ENCODE results near the gene USP17L12. TPM values are rescaled to one million over a fixed set of nuclear protein-coding genes. Genes with fewer than 3 reads are reported as not detected.

The USP17L12 gene, protein sequence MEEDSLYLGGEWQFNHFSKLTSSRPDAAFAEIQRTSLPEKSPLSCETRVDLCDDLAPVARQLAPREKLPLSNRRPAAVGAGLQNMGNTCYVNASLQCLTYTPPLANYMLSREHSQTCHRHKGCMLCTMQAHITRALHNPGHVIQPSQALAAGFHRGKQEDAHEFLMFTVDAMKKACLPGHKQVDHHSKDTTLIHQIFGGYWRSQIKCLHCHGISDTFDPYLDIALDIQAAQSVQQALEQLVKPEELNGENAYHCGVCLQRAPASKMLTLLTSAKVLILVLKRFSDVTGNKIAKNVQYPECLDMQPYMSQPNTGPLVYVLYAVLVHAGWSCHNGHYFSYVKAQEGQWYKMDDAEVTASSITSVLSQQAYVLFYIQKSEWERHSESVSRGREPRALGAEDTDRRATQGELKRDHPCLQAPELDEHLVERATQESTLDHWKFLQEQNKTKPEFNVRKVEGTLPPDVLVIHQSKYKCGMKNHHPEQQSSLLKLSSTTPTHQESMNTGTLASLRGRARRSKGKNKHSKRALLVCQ
- total RNA-seq: not detected in 2 replicates

DNA sequence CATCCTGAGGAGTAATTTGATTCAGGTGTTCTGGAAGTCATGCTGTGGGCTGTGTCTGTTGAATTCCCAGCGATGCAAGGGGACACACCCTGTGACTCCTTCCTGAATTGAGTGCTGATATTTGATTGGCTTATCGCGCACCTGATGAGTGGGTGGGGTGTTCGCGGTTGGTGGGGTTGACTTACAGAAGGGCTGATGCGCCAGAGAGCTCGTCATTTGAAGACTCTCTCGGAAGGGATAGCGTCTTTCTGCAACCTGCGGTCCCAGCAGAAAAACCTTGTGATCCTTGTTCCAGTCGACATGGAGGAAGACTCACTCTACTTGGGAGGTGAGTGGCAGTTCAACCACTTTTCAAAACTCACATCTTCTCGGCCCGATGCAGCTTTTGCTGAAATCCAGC is at the start of gene USP17L12:
TSS of gene USP17L12 (plus strand) at position 301 of the 400 bp plus-strand sequence. CDS start at position 301, 0 bp downstream.

GRCh38 chr4:9210357-9210756 is 9.6 kb upstream of the USP17L12 start, which contains the start of gene USP17L10:
TSS of gene USP17L10 (plus strand) at chr4:9210657. CDS start at chr4:9210657, 0 bp downstream.

DNA sequence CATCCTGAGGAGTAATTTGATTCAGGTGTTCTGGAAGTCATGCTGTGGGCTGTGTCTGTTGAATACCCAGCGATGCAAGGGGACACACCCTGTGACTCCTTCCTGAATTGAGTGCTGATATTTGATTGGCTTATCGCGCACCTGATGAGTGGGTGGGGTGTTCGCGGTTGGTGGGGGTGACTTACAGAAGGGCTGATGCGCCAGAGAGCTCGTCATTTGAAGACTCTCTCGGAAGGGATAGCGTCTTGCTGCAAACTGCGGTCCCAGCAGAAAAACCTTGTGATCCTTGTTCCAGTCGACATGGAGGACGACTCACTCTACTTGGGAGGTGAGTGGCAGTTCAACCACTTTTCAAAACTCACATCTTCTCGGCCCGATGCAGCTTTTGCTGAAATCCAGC is 4.8 kb upstream of the USP17L12 start, which contains the start of gene USP17L11:
TSS of gene USP17L11 (plus strand) at position 301 of the 400 bp plus-strand sequence. CDS start at position 301, 0 bp downstream.

GRCh38 chr4:9224596-9224995 is 4.6 kb downstream of the USP17L12 start, which contains the start of gene USP17L13:
TSS of gene USP17L13 (plus strand) at chr4:9224896. CDS start at chr4:9224896, 0 bp downstream.

DNA sequence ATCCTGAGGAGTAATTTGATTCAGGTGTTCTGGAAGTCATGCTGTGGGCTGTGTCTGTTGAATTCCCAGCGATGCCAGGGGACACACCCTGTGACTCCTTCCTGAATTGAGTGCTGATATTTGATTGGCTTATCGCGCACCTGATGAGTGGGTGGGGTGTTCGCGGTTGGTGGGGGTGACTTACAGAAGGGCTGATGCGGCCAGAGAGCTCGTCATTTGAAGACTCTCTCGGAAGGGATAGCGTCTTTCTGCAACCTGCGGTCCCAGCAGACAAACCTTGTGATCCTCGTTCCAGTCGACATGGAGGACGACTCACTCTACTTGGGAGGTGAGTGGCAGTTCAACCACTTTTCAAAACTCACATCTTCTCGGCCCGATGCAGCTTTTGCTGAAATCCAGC is 14.1 kb downstream of the USP17L12 start, which contains the start of gene USP17L15:
TSS of gene USP17L15 (plus strand) at position 301 of the 400 bp plus-strand sequence. CDS start at position 301, 0 bp downstream.

DNA sequence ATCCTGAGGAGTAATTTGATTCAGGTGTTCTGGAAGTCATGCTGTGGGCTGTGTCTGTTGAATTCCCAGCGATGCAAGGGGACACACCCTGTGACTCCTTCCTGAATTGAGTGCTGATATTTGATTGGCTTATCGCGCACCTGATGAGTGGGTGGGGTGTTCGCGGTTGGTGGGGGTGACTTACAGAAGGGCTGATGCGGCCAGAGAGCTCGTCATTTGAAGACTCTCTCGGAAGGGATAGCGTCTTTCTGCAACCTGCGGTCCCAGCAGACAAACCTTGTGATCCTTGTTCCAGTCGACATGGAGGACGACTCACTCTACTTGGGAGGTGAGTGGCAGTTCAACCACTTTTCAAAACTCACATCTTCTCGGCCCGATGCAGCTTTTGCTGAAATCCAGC is 23.6 kb downstream of the USP17L12 start, which contains the start of gene USP17L17:
TSS of gene USP17L17 (plus strand) at position 301 of the 400 bp plus-strand sequence. CDS start at position 301, 0 bp downstream.

DNA sequence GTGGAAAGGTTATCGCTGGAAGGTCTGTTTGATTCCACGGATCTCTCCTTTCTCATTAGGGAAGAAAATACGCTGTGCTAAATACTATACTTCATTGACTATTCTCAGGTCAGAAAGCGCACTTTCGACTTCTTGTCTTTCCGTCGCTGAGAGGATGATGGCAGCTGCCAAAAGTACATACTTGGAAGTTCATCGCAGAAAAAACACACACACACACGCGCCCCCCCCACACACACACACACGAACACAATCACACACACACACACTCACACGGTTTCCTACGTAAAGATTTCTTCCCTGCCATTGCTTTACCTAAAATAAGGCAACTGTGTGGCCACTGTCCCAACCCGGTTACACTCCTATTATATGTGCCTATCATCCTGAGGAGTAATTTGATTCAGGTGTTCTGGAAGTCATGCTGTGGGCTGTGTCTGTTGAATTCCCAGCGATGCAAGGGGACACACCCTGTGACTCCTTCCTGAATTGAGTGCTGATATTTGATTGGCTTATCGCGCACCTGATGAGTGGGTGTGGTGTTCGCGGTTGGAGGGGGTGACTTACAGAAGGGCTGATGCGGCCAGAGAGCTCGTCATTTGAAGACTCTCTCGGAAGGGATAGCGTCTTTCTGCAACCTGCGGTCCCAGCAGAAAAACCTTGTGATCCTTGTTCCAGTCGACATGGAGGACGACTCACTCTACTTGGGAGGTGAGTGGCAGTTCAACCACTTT is 28.2 kb downstream of the USP17L12 start, which contains the start of gene USP17L18:
TSS of gene USP17L18 (plus strand) at position 678 of the 728 bp plus-strand sequence. CDS start at position 678, 0 bp downstream.

GRCh38 chr4:9253078-9253477 is 33.1 kb downstream of the USP17L12 start, which contains the start of gene USP17L19:
TSS of gene USP17L19 (plus strand) at chr4:9253378. CDS start at chr4:9253378, 0 bp downstream.

GRCh38 chr4:9257824-9258223 is 37.9 kb downstream of the USP17L12 start, which contains the start of gene USP17L20:
TSS of gene USP17L20 (plus strand) at chr4:9258124. CDS start at chr4:9258124, 0 bp downstream.

GRCh38 chr4:9262572-9262971 is 42.6 kb downstream of the USP17L12 start, which contains the start of gene USP17L21:
TSS of gene USP17L21 (plus strand) at chr4:9262872. CDS start at chr4:9262872, 0 bp downstream.

GRCh38 chr4:9267319-9267718 is 47.4 kb downstream of the USP17L12 start, which contains the start of gene USP17L22:
TSS of gene USP17L22 (plus strand) at chr4:9267619. CDS start at chr4:9267619, 0 bp downstream.

Other genes with a start within 250 kb of the USP17L12 start
- gene FAM90A26, start 49.7 kb upstream of the USP17L12 start, total RNA-seq: not detected in 2 replicates
- not detected in 2 replicates for gene USP17L10, start 9.5 kb upstream of the USP17L12 start, total RNA-seq
- not detected in 2 replicates for gene USP17L11, start 4.7 kb upstream of the USP17L12 start, total RNA-seq
- not detected in 2 replicates for gene USP17L13, start 4.7 kb downstream of the USP17L12 start, total RNA-seq
- not detected in 2 replicates for gene USP17L15, start 14.2 kb downstream of the USP17L12 start, total RNA-seq
- not detected in 2 replicates for gene USP17L17, start 23.7 kb downstream of the USP17L12 start, total RNA-seq
- gene USP17L18, start 28.5 kb downstream of the USP17L12 start, total RNA-seq: not detected in 2 replicates
- not detected in 2 replicates for gene USP17L19, start 33.2 kb downstream of the USP17L12 start, total RNA-seq
- not detected in 2 replicates for gene USP17L20, start 38.0 kb downstream of the USP17L12 start, total RNA-seq
- not detected in 2 replicates for gene USP17L21, start 42.7 kb downstream of the USP17L12 start, total RNA-seq
- gene USP17L22, start 47.5 kb downstream of the USP17L12 start, total RNA-seq: not detected in 2 replicates
- not detected in 2 replicates for gene USP17L24, start 105.0 kb downstream of the USP17L12 start, total RNA-seq
- not detected in 2 replicates for gene USP17L25, start 109.8 kb downstream of the USP17L12 start, total RNA-seq
- not detected in 2 replicates for gene USP17L26, start 114.5 kb downstream of the USP17L12 start, total RNA-seq
- not detected in 2 replicates for gene USP17L5, start 119.3 kb downstream of the USP17L12 start, total RNA-seq
- gene USP17L27, start 124.0 kb downstream of the USP17L12 start, total RNA-seq: not detected in 2 replicates
- not detected in 2 replicates for gene USP17L28, start 128.7 kb downstream of the USP17L12 start, total RNA-seq
- gene USP17L29, start 133.5 kb downstream of the USP17L12 start, total RNA-seq: not detected in 2 replicates
- gene USP17L30, start 143.0 kb downstream of the USP17L12 start, total RNA-seq: not detected in 2 replicates
- not detected in 2 replicates for gene DEFB131A, start 224.3 kb downstream of the USP17L12 start, total RNA-seq